ENCODE data around the gene TIMM22. TPM values are rescaled to one million over a fixed set of nuclear protein-coding genes. Genes with fewer than 3 reads are reported as not detected.

TIMM22 gene
- total and polyA plus RNA-seq, 2 of the 13 experiments (the other 11 are each of a cell fraction or from before 2014, with no cell fraction given), result 6.2 to 15.5 TPM

- TF ChIP-seq ZNF232 (CRISPR knock-in tag; IDR thresholded peaks at IDR 0.05; ENCODE audit: borderline replicate concordance) (no peak), GATAD1 (CRISPR knock-in tag; IDR thresholded peaks at IDR 0.05) (no peak), ZNF746 (CRISPR knock-in tag; IDR thresholded peaks at IDR 0.05) (no peak), GTF3A (CRISPR knock-in tag; conservative IDR thresholded peaks at IDR 0.05) (no peak), HOXA7 (CRISPR knock-in tag; IDR thresholded peaks at IDR 0.05) (no peak), ATF4 (CRISPR knock-in tag; IDR thresholded peaks at IDR 0.05) (no peak), ZNF329 (CRISPR knock-in tag; IDR thresholded peaks at IDR 0.05; ENCODE audit: low read depth) (no peak), ARID4A (CRISPR knock-in tag; IDR thresholded peaks at IDR 0.05; ENCODE audit: borderline replicate concordance) (peak; percentile 50; the same call in 1 of the 2 replicates), HOXA9 (CRISPR knock-in tag; IDR thresholded peaks at IDR 0.05; ENCODE audit: borderline replicate concordance) (no peak), NR2F6 (IDR thresholded peaks at IDR 0.05) (peak; percentile 39; the same call in 1 of the 2 replicates), NR2F6 (CRISPR knock-in tag; IDR thresholded peaks at IDR 0.05) (no peak), ZNF274 (CRISPR knock-in tag; IDR thresholded peaks at IDR 0.05) (no peak), KDM1A (CRISPR knock-in tag; IDR thresholded peaks at IDR 0.05) (no peak), IRF9 (CRISPR knock-in tag; IDR thresholded peaks at IDR 0.05; ENCODE audit: borderline replicate concordance) (no peak), MXI1 (IDR thresholded peaks at IDR 0.05; ENCODE audit: borderline replicate concordance, low read depth, low read length) (0 out of 3 replicates have a peak, but pooled peaks have one; percentile 18), ZFP62 (CRISPR knock-in tag; IDR thresholded peaks at IDR 0.05) (no peak), IKZF4 (CRISPR knock-in tag; IDR thresholded peaks at IDR 0.05; ENCODE audit: borderline replicate concordance, low read depth, not compliant biosample characterization) (no peak), ZNF333 (CRISPR knock-in tag; IDR thresholded peaks at IDR 0.05; ENCODE audit: borderline replicate concordance) (no peak), ZNF850 (CRISPR knock-in tag; conservative IDR thresholded peaks at IDR 0.05) (no peak), SP5 (CRISPR knock-in tag; IDR thresholded peaks at IDR 0.05; ENCODE audit: borderline replicate concordance, low read depth) (peak; percentile 33; the same call in 1 of the 2 replicates), GPN1 (CRISPR knock-in tag; IDR thresholded peaks at IDR 0.05; ENCODE audit: borderline replicate concordance) (no peak), HNRNPL (IDR thresholded peaks at IDR 0.05; ENCODE audit: low read depth, low read length) (no peak), ZNF775 (CRISPR knock-in tag; IDR thresholded peaks at IDR 0.05; ENCODE audit: borderline replicate concordance) (no peak)
Measured at GRCh38 chr17:979539-980405, 17.2 kb upstream of the TIMM22 start, which contains the start of gene NXN (continued).
